Measurements from ENCODE around the gene TRAPPC10.

- TF ChIP-seq CTCF (IDR thresholded peaks at IDR 0.05), result no peak
- no peak for TF ChIP-seq POLR2A (IDR thresholded peaks at IDR 0.05)
Measured at GRCh38 chr21:43987509-43987908, 24.6 kb upstream of the TRAPPC10 start.
